ENCODE results near the gene DMPK.
A peak's percentile ranks its signal among the peaks of the same experiment; 100 is the strongest.

The DMPK gene

DNA sequence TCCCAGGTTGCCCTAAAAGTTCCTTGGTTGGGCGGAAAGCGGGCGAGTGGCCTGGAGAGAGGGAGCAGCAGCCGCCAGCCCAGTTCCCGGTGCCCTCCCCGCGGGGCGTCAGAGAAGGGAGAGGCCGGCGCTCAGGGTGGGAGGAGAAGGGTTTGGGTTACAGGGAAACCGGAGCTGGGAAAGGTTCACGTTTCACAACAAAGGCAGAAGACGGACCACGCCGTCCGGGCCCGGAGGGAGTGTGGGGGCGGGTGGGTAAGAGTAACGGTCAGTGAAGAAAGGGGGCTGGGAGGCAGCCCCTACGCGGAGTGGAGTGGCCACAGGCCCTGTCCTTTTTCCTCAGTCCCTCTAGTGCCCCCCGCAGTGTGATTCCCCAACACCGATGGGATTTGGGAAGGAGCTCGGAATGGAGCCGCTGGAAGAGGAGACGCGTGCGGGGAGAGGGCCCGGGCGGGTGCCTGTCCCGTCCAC lies 14.8 kb downstream of the DMPK start:
- H3K9me3 ChIP-seq (ENCODE audit: control insufficient read depth, insufficient read depth, low read length): no peaks in the 10 kb centered on the region
- no peaks in the 10 kb centered on the region for H3K36me3 ChIP-seq (ENCODE audit: control insufficient read depth, insufficient read depth, low read length)
- peak overlapping the region; percentile 75; the same call in 1 of the 2 replicates for H3K9ac ChIP-seq (ENCODE audit: low read depth, low read length)
- H3K27me3 ChIP-seq (ENCODE audit: control insufficient read depth, insufficient read depth, low read length): no peaks in the 10 kb centered on the region
- peak overlapping the region; percentile 99 for H3K27ac ChIP-seq (ENCODE audit: low read depth, low read length)
- H3K4me1 ChIP-seq (ENCODE audit: control insufficient read depth, insufficient read depth, low read length): peaks cover 37% of the 10 kb centered on the region
- H3K4me3 ChIP-seq (ENCODE audit: low read depth, low read length): peak overlapping the region; percentile 91

DNA sequence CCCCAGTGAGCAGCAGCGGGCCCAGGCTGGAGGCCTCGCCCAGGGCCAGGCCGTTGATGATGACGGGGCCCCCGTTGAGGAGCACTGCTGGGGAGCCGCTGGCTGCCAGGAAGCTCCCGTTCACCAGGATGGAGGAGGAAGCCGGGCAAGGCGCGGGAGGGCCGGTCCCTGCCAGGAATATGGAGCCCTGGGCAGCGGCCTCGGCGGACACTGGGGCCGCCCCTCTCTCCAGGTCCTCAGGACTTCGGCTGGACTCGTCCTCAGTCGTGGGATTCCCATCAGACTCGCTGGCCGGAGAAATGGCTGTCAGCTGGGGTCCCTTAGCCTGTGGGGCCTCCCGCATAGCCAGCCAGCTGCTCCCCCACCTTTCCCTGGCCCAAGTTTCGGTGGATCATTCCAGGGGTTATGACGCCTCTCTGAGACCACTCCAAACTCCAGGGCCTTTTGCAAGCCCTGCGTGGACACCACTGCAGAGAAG lies 15.4 kb downstream of the DMPK start:
- no peaks in the 10 kb centered on the region for H3K36me3 ChIP-seq (ENCODE audit: control insufficient read depth, insufficient read depth, low read length)
- no peaks in the 10 kb centered on the region for H3K27me3 ChIP-seq (ENCODE audit: control insufficient read depth, insufficient read depth, low read length)
- peak overlapping the region; percentile 91 for H3K4me3 ChIP-seq (ENCODE audit: low read depth, low read length)
- H3K9ac ChIP-seq (ENCODE audit: low read depth, low read length): no peak overlapping the region
- H3K9me3 ChIP-seq (ENCODE audit: control insufficient read depth, insufficient read depth, low read length): no peaks in the 10 kb centered on the region
- peaks cover 35% of the 10 kb centered on the region for H3K4me1 ChIP-seq (ENCODE audit: control insufficient read depth, insufficient read depth, low read length)
- H3K27ac ChIP-seq (ENCODE audit: low read depth, low read length): peak overlapping the region; percentile 99

DNA sequence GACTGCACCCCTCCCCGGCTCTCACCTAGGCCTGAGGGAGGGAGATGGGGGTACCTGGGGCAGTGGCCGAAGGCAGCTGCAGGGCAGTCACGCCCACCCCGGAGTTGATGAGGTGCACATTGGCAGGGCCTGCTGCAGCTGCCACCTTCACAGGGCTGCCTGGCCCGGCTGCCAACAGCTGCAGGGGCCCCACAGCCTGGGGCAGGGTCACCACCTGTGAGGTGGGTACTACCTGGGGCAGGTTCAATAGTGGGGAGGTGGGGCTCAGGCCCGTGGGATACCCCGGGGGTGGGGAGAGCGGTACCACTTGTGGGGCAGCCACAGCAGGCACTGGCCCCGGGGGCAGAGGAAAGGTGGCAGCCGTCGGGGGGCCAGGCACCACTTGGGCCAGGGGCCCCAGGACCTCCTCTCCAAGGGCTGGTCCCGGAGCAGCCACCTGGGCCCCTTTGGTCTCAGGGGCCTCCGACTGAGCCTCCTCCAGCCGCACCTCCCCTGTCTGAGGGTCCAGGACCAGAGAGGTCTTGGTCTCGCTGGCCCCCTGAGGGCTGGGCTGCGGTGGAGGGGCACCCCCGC lies 15.9 kb downstream of the DMPK start:
- peak overlapping the region; percentile 91; the same call in 1 of the 2 replicates for H3K4me3 ChIP-seq (ENCODE audit: low read depth, low read length)
- no peaks in the 10 kb centered on the region for H3K9me3 ChIP-seq (ENCODE audit: control insufficient read depth, insufficient read depth, low read length)
- no peaks in the 10 kb centered on the region for H3K36me3 ChIP-seq (ENCODE audit: control insufficient read depth, insufficient read depth, low read length)
- no peak overlapping the region for H3K27ac ChIP-seq (ENCODE audit: low read depth, low read length)
- H3K27me3 ChIP-seq (ENCODE audit: control insufficient read depth, insufficient read depth, low read length): no peaks in the 10 kb centered on the region
- H3K4me1 ChIP-seq (ENCODE audit: control insufficient read depth, insufficient read depth, low read length): peaks cover 31% of the 10 kb centered on the region
- no peak overlapping the region for H3K9ac ChIP-seq (ENCODE audit: low read depth, low read length)

DNA sequence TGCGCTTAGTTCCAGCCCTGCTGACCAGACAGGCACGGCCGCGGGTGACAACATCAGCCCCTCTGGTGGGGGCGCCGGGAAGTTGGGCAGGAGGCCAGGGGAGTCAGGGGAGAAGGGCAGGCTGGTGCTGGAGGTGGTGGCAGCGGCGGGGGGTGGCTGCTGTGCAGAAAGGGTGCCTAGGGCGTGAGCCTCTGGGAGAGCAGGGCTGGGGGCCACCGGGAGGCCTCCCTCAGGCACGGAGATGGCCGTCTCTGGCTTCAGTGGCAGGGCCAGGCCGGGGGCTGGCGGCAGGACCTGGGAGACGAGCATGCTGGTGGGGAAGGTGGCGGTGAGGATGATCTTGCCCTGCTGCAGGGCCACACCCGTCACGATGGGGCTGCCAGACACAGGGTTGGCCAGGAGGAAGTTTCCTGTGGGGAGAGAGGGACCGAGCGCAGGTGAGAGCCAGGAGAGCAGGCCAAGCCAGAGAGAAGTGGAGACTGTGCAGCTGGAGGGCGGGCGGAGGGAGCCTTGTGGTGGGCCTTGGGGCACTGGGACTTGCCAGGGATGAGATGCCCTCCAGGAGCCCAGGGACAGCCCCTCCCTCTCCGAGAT lies 16.5 kb downstream of the DMPK start:
- H3K4me1 ChIP-seq (ENCODE audit: control insufficient read depth, insufficient read depth, low read length): peaks cover 28% of the 10 kb centered on the region
- H3K9ac ChIP-seq (ENCODE audit: low read depth, low read length): no peak overlapping the region
- no peaks in the 10 kb centered on the region for H3K27me3 ChIP-seq (ENCODE audit: control insufficient read depth, insufficient read depth, low read length)
- H3K4me3 ChIP-seq (ENCODE audit: low read depth, low read length): no peak overlapping the region
- no peaks in the 10 kb centered on the region for H3K9me3 ChIP-seq (ENCODE audit: control insufficient read depth, insufficient read depth, low read length)
- H3K36me3 ChIP-seq (ENCODE audit: control insufficient read depth, insufficient read depth, low read length): no peaks in the 10 kb centered on the region
- no peak overlapping the region for H3K27ac ChIP-seq (ENCODE audit: low read depth, low read length)

DNA sequence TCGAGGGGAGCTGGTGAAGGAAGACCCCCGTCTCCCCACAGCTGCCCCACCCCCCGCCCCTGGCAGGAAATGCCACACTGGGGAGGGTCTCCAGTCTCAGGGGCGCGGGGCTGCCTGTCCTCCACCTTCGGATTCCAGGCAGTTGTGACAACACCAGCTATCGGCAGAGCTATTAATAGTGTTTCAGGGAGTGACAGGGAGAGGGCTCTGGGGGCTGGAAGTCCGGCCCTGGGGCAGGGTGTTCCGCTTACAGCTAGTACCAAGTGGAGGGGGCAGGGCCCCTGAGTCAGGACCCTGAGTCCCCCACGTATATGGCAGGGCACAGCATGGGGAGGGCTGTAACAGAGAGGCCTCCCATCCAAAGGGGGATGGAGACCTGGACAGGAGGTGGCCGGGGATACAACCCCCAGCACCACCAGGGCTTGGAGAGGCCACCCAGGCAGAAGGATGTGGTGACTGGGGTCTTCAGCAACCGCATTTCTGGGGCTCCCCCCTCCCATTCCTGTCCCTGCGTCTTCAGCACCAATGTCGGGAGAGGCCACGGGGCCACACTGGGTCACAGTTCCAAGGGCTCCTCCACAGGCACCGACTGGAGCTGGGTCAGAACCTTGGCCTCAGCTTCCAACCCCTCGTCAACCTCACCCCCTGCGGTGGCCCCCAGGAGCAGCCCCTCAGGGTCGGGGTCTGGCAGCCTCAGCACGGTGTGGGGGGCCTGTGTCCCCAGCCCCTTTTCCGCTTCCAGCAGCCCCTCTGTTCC lies 17.2 kb downstream of the DMPK start:
- Histone ChIP-seq H3K27me3 (ENCODE audit: control insufficient read depth, insufficient read depth, low read length) (no peaks in the 10 kb centered on the region), H3K4me3 (ENCODE audit: low read depth, low read length) (no peak overlapping the region), H3K9ac (ENCODE audit: low read depth, low read length) (no peak overlapping the region), H3K27ac (ENCODE audit: low read depth, low read length) (peak overlapping the region; percentile 42), H3K9me3 (ENCODE audit: control insufficient read depth, insufficient read depth, low read length) (no peaks in the 10 kb centered on the region), H3K4me1 (ENCODE audit: control insufficient read depth, insufficient read depth, low read length) (peaks cover 28% of the 10 kb centered on the region), H3K36me3 (ENCODE audit: control insufficient read depth, insufficient read depth, low read length) (no peaks in the 10 kb centered on the region)

DNA sequence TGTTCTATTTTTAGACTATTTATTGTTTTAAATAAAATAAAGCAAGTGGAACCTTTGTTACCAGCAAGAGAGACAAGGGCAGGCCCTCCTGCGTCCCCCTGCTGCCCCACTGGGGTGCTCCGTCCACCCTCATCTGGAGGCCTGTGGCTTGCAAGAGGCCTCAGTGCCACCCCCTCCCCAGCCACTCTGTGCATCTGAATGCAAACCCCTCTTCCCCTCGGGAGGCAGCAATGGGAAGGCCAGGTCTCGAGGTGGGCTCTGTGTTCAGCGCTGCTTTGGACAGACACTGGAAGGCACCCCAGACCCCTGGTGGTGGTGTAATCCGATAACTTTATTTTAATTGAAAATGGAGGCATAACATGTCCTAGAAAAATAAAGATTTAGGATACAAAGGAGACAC lies 17.8 kb downstream of the DMPK start:
- Histone ChIP-seq H3K4me1 (ENCODE audit: control insufficient read depth, insufficient read depth, low read length) (peaks cover 28% of the 10 kb centered on the region), H3K4me3 (ENCODE audit: low read depth, low read length) (no peak overlapping the region), H3K9ac (ENCODE audit: low read depth, low read length) (no peak overlapping the region), H3K9me3 (ENCODE audit: control insufficient read depth, insufficient read depth, low read length) (no peaks in the 10 kb centered on the region), H3K36me3 (ENCODE audit: control insufficient read depth, insufficient read depth, low read length) (no peaks in the 10 kb centered on the region), H3K27ac (ENCODE audit: low read depth, low read length) (peak overlapping the region; percentile 42), H3K27me3 (ENCODE audit: control insufficient read depth, insufficient read depth, low read length) (no peaks in the 10 kb centered on the region)

DNA sequence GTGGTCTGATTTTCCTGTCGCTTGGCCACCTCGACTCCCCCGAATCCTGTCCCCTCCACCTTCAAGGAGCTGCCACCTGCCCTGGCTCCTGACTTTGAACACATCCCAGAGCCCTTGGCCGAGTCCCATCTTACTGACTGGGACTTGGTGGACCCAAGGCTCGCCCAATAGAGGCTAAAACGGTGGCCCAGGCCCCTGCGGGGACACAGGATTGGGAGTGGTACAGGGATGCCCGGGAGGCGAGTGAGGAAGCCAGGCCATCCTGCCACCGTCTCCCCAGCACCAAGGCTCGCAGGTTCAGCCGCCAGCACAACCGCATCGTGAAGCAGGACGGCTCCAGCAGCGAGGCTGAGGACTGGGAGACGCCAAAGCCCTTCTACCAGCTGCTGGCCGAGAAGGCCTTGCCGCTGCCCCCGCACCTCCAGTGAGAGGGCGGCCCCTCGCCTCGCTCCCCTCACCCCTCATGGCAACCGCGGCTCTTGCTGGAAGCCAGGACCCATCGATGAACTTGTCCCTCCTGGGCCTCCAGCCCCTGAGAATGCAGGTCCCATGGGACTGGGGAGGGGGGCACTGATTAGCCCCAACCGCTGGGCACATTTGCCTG lies 18.5 kb downstream of the DMPK start:
- Histone ChIP-seq H3K27me3 (ENCODE audit: control insufficient read depth, insufficient read depth, low read length) (no peaks in the 10 kb centered on the region), H3K27ac (ENCODE audit: low read depth, low read length) (peak overlapping the region; percentile 42), H3K9ac (ENCODE audit: low read depth, low read length) (no peak overlapping the region), H3K9me3 (ENCODE audit: control insufficient read depth, insufficient read depth, low read length) (no peaks in the 10 kb centered on the region), H3K4me1 (ENCODE audit: control insufficient read depth, insufficient read depth, low read length) (peaks cover 28% of the 10 kb centered on the region), H3K4me3 (ENCODE audit: low read depth, low read length) (no peak overlapping the region), H3K36me3 (ENCODE audit: control insufficient read depth, insufficient read depth, low read length) (no peaks in the 10 kb centered on the region)

DNA sequence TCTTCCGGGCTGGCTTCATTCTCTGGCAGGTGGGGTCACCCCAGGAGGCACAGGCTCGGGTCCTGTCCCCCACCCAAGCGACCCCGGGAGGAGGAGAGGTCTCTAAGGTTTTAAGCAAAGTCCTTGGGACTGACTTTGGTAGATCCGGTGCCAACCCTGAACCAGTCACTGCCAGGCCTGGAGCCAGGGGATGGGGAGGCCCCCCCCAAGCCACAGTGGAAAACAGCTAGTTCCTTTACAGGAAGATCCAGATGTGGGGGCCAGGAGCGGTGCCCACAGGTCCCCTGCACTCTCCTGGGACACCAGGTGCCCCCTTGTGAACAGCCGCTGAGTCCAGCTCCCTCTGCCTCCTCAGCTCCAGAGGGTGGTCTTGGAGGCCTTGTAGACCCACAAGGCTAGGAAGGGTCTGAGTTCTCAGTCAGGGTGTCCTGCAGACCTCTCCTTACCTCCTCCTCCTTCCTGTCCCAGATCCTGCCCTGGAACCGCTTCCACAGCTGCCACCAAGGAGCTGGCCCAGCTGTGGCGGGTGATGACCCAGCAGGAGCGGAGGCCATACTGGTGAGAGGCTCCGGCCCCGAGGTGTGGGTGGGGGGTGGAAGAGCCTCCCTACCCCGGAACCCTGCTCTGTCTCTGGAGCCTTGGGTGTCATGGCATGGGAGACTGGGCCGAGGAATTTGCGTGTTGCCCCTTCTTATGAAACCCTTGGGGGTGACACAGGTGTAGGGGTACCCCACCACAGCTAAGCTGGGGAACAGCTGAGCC lies 19.2 kb downstream of the DMPK start:
- H3K27me3 ChIP-seq (ENCODE audit: control insufficient read depth, insufficient read depth, low read length): no peaks in the 10 kb centered on the region
- H3K4me3 ChIP-seq (ENCODE audit: low read depth, low read length): no peak overlapping the region
- H3K9ac ChIP-seq (ENCODE audit: low read depth, low read length): no peak overlapping the region
- no peaks in the 10 kb centered on the region for H3K9me3 ChIP-seq (ENCODE audit: control insufficient read depth, insufficient read depth, low read length)
- H3K4me1 ChIP-seq (ENCODE audit: control insufficient read depth, insufficient read depth, low read length): peaks cover 28% of the 10 kb centered on the region
- H3K27ac ChIP-seq (ENCODE audit: low read depth, low read length): no peak overlapping the region
- no peaks in the 10 kb centered on the region for H3K36me3 ChIP-seq (ENCODE audit: control insufficient read depth, insufficient read depth, low read length)

DNA sequence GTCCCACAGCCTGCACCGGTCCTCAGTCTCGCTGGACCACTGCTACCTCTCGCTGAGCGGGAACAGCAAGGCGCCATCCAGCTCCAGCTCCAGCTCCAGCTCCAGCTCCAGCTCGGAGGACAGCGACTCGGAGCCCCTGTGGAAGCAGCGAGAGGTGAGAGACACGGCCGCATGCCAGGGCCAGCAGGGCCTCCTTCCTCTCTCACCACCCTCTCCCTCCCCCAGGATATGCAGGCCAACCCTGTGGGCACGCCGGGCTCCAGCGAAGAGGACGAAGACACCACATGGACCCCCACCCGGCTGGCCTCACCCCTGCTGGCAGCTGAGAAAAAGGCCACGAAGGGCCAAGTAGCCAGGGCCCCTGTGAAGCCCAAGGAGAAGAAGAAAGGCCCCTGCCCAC lies 20.6 kb downstream of the DMPK start:
- no peak overlapping the region for H3K9ac ChIP-seq (ENCODE audit: low read depth, low read length)
- H3K27me3 ChIP-seq (ENCODE audit: control insufficient read depth, insufficient read depth, low read length): peaks cover 3% of the 10 kb centered on the region; the same call in 1 of the 2 replicates
- no peak overlapping the region for H3K4me3 ChIP-seq (ENCODE audit: low read depth, low read length)
- no peak overlapping the region for H3K27ac ChIP-seq (ENCODE audit: low read depth, low read length)
- no peaks in the 10 kb centered on the region for H3K36me3 ChIP-seq (ENCODE audit: control insufficient read depth, insufficient read depth, low read length)
- peaks cover 22% of the 10 kb centered on the region for H3K4me1 ChIP-seq (ENCODE audit: control insufficient read depth, insufficient read depth, low read length)
- H3K9me3 ChIP-seq (ENCODE audit: control insufficient read depth, insufficient read depth, low read length): no peaks in the 10 kb centered on the region

DNA sequence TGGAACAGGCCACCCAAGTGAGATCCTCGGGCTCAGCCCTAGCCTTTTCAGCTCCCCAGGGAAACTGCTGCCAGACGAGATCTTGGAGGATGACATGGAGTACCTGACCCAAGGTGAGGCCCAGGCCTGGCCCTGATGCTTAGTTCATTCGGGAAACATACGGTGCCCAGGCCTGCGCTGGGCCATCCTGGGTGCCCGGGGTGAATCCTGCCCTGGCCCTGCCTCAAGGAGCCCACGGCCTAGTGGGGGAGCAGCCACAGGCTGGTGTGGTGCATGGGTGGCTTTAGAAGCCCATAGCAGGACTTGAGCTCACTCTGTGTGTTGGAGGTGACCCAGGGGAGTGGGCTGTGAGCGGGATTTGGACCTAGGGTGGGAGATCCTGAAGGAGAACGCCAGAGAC lies 23.4 kb downstream of the DMPK start:
- no peak overlapping the region for H3K27ac ChIP-seq (ENCODE audit: low read depth, low read length)
- no peak overlapping the region for H3K9ac ChIP-seq (ENCODE audit: low read depth, low read length)
- no peak overlapping the region for H3K4me3 ChIP-seq (ENCODE audit: low read depth, low read length)
- H3K27me3 ChIP-seq (ENCODE audit: control insufficient read depth, insufficient read depth, low read length): peaks cover 3% of the 10 kb centered on the region; the same call in 1 of the 2 replicates
- no peaks in the 10 kb centered on the region for H3K9me3 ChIP-seq (ENCODE audit: control insufficient read depth, insufficient read depth, low read length)
- H3K36me3 ChIP-seq (ENCODE audit: control insufficient read depth, insufficient read depth, low read length): no peaks in the 10 kb centered on the region
- peaks cover 4% of the 10 kb centered on the region for H3K4me1 ChIP-seq (ENCODE audit: control insufficient read depth, insufficient read depth, low read length)
